HEK293 (cell line): ENCODE measurements around the gene PAPSS1.

ENCODE experiments used
- CTCF ChIA-PET: fragments of 350-600 bp; formaldehyde crosslinking; extraction: SDS; loops from one replicate; lab custom pipeline; 2021; ENCODE audit warnings: antibody characterized with exemption; lab: Yijun Ruan, JAX
- POLR2A ChIA-PET: fragments of 300-600 bp; formaldehyde crosslinking; extraction: SDS; loops from one replicate; lab custom pipeline; 2020; ENCODE audit warnings: antibody characterized with exemption, inconsistent platforms; lab: Yijun Ruan, JAX
- H3K27ac ChIP-seq: fragments of 200-500 bp; sonication (Bioruptor generic); 2 replicates; pipeline ENCODE4 v1.5.1; 2014; ENCODE audit warnings: low read depth, low read length, control low read depth, inconsistent platforms; ENCODE audit errors: extremely low read depth
- H3K36me3 ChIP-seq, 2 experiments: fragments of 200-500 bp in 1 of 2; sonication (Bioruptor generic) in 1 of 2; 1 replicate in 1 of 2; 2 replicates in 1 of 2; pipeline ENCODE4 v1.5.1; 2014 to 2017; ENCODE audit warnings: inconsistent platforms in 2 of 2, low read length in 2 of 2; ENCODE audit not compliant: control insufficient read depth in 2 of 2, insufficient read depth in 1 of 2
- H3K4me1 ChIP-seq: fragments of 200-500 bp; sonication (Bioruptor generic); 2 replicates; pipeline ENCODE4 v1.5.1; 2014; ENCODE audit warnings: mild to moderate bottlenecking, low read length, inconsistent platforms; ENCODE audit not compliant: control insufficient read depth, insufficient read depth
- H3K4me3 ChIP-seq: 2 replicates; pipeline ENCODE4 v1.5.1; 2011; ENCODE audit warnings: low read depth, mild to moderate bottlenecking, control low read depth, low read length, moderate library complexity
- H3K9me3 ChIP-seq: fragments of 200-500 bp; sonication (Bioruptor generic); 2 replicates; pipeline ENCODE4 v1.5.1; 2014; ENCODE audit warnings: low read depth, low read length, inconsistent platforms; ENCODE audit not compliant: control insufficient read depth, insufficient read depth
- KLF10 ChIP-seq: fragments of 450-650 bp; IDR thresholded peaks from 2 replicates; pipeline ENCODE4 v1.5.1; 2018; ENCODE audit warnings: missing biosample characterization, mild to moderate bottlenecking, missing genetic modification characterization
- KLF8 ChIP-seq: fragments of 450-650 bp; formaldehyde crosslinking; IDR thresholded peaks from 2 replicates; pipeline ENCODE4 v1.5.1; 2016; ENCODE audit warnings: missing biosample characterization, missing genetic modification characterization
- MEIS1 ChIP-seq: sonication (generic); formaldehyde crosslinking; IDR thresholded peaks from 2 replicates; pipeline ENCODE4 v1.8.1; 2022; ENCODE audit warnings: missing genetic modification reagents, mild to moderate bottlenecking, borderline replicate concordance
- OVOL3 ChIP-seq: fragments of 450-650 bp; formaldehyde crosslinking; IDR thresholded peaks from 2 replicates; pipeline ENCODE4 v1.5.1; 2016; ENCODE audit warnings: missing biosample characterization, missing genetic modification characterization
- ZEB2 ChIP-seq: fragments of 450-650 bp; formaldehyde crosslinking; IDR thresholded peaks from 2 replicates; pipeline ENCODE4 v1.5.1; 2016; ENCODE audit warnings: missing biosample characterization, missing genetic modification characterization
- ZFP37 ChIP-seq: fragments of 450-650 bp; formaldehyde crosslinking; IDR thresholded peaks from 2 replicates; pipeline ENCODE4 v1.5.1; 2016; ENCODE audit warnings: missing biosample characterization, missing genetic modification characterization
- ZNF112 ChIP-seq: fragments of 450-650 bp; formaldehyde crosslinking; IDR thresholded peaks from 2 replicates; pipeline ENCODE4 v1.5.0; 2017; ENCODE audit warnings: missing biosample characterization, missing genetic modification characterization
- ZNF23 ChIP-seq: fragments of 450-650 bp; formaldehyde crosslinking; IDR thresholded peaks from 2 replicates; pipeline ENCODE4 v1.5.1; 2016; ENCODE audit warnings: missing biosample characterization, missing genetic modification characterization, borderline replicate concordance
- ZNF433 ChIP-seq: fragments of 450-650 bp; formaldehyde crosslinking; IDR thresholded peaks from 2 replicates; pipeline ENCODE4 v1.5.1; 2016; ENCODE audit warnings: missing biosample characterization, missing genetic modification characterization, low read depth
- ZNF501 ChIP-seq: fragments of 450-650 bp; formaldehyde crosslinking; IDR thresholded peaks from 2 replicates; pipeline ENCODE4 v1.5.1; 2016; ENCODE audit warnings: missing biosample characterization, missing genetic modification characterization
- ZNF530 ChIP-seq: fragments of 450-650 bp; formaldehyde crosslinking; IDR thresholded peaks from 2 replicates; pipeline ENCODE4 v1.5.1; 2016; ENCODE audit warnings: low read depth, missing biosample characterization, missing genetic modification characterization
- ZNF558 ChIP-seq: fragments of 450-650 bp; formaldehyde crosslinking; IDR thresholded peaks from 2 replicates; pipeline ENCODE4 v1.5.1; 2016; ENCODE audit warnings: missing biosample characterization, missing genetic modification characterization
- ZNF660 ChIP-seq: fragments of 450-650 bp; IDR thresholded peaks from 2 replicates; pipeline ENCODE4 v1.5.1; 2018; ENCODE audit warnings: missing biosample characterization, mild to moderate bottlenecking, missing genetic modification characterization
- ZNF76 ChIP-seq: fragments of 450-650 bp; formaldehyde crosslinking; IDR thresholded peaks from 2 replicates; pipeline ENCODE4; 2016; ENCODE audit warnings: low read depth, missing biosample characterization, missing genetic modification characterization, borderline replicate concordance
- TF ChIP-seq, protein P1 (sequence below): fragments of 450-650 bp; formaldehyde crosslinking; IDR thresholded peaks from 2 replicates; pipeline ENCODE4 v1.5.1; 2017; ENCODE audit warnings: missing biosample characterization, missing genetic modification characterization
- TF ChIP-seq, protein P2 (sequence below): fragments of 450-650 bp; formaldehyde crosslinking; IDR thresholded peaks from 2 replicates; pipeline ENCODE4 v1.5.1; 2016; ENCODE audit warnings: missing biosample characterization, missing genetic modification characterization
- TF ChIP-seq, protein P3 (sequence below): fragments of 450-650 bp; formaldehyde crosslinking; IDR thresholded peaks from 2 replicates; pipeline ENCODE4 v1.5.1; 2016; ENCODE audit warnings: missing biosample characterization, missing genetic modification characterization
- TF ChIP-seq, protein P4 (sequence below): fragments of 450-650 bp; formaldehyde crosslinking; IDR thresholded peaks from 2 replicates; pipeline ENCODE4 v1.5.1; 2016; ENCODE audit warnings: missing biosample characterization, missing genetic modification characterization
- TF ChIP-seq, protein P5 (sequence below): fragments of 450-650 bp; formaldehyde crosslinking; IDR thresholded peaks from 2 replicates; pipeline ENCODE4 v1.5.1; 2016; ENCODE audit warnings: missing biosample characterization, missing genetic modification characterization

PAPSS1 gene

DNA sequence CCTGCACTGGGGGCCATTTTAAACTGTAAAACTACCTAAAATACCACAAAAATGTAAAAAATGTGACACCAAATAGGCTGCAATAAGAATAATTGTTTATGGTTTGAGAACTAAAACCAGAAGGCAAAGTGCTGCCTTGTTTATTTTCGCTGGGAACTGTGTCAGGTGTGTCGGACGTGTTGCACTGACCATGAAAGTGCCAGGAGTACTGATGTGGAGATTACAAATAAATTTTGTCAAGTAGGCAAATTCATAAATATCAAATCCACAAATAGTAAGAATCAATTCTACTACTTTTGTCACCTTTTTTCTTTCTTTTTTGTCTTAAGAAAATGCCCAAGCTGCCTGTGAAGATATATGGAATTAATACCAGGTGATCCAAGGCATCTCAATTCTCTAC, 37.7 kb downstream of the PAPSS1 start:
- H3K9me3 ChIP-seq: no peaks in the 10 kb centered on the region
- CTCF ChIA-PET: interaction anchor here (0.7 kb wide), 1 partner anchor 890 kb away, joined by 3 read pairs; no protein-coding TSS in a partner anchor
- no peaks in the 10 kb centered on the region for H3K4me1 ChIP-seq
- POLR2A ChIA-PET: no interaction called here
- H3K4me3 ChIP-seq: no peak overlapping the region
- no peak overlapping the region for H3K27ac ChIP-seq
- TF ChIP-seq ZFP37 (tag by site-specific recombination) (no peak), ZNF23 (no peak), ZNF501 (tag by site-specific recombination) (no peak), ZNF530 (no peak), KLF8 (tag by site-specific recombination) (no peak), OVOL3 (tag by site-specific recombination) (no peak), ZNF433 (tag by site-specific recombination) (no peak), ZNF558 (tag by site-specific recombination) (no peak), MEIS1 (CRISPR knock-in tag) (no peak), KLF10 (tag by site-specific recombination) (no peak), ZNF112 (tag by site-specific recombination) (no peak), ZEB2 (tag by site-specific recombination) (no peak), ZNF76 (tag by site-specific recombination) (no peak), ZNF660 (tag by site-specific recombination) (no peak)
- TF ChIP-seq, protein P1, sequence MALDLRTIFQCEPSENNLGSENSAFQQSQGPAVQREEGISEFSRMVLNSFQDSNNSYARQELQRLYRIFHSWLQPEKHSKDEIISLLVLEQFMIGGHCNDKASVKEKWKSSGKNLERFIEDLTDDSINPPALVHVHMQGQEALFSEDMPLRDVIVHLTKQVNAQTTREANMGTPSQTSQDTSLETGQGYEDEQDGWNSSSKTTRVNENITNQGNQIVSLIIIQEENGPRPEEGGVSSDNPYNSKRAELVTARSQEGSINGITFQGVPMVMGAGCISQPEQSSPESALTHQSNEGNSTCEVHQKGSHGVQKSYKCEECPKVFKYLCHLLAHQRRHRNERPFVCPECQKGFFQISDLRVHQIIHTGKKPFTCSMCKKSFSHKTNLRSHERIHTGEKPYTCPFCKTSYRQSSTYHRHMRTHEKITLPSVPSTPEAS (tag by site-specific recombination): no peak
- TF ChIP-seq, protein P2, sequence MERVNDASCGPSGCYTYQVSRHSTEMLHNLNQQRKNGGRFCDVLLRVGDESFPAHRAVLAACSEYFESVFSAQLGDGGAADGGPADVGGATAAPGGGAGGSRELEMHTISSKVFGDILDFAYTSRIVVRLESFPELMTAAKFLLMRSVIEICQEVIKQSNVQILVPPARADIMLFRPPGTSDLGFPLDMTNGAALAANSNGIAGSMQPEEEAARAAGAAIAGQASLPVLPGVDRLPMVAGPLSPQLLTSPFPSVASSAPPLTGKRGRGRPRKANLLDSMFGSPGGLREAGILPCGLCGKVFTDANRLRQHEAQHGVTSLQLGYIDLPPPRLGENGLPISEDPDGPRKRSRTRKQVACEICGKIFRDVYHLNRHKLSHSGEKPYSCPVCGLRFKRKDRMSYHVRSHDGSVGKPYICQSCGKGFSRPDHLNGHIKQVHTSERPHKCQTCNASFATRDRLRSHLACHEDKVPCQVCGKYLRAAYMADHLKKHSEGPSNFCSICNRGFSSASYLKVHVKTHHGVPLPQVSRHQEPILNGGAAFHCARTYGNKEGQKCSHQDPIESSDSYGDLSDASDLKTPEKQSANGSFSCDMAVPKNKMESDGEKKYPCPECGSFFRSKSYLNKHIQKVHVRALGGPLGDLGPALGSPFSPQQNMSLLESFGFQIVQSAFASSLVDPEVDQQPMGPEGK (tag by site-specific recombination): no peak
- TF ChIP-seq, protein P3, sequence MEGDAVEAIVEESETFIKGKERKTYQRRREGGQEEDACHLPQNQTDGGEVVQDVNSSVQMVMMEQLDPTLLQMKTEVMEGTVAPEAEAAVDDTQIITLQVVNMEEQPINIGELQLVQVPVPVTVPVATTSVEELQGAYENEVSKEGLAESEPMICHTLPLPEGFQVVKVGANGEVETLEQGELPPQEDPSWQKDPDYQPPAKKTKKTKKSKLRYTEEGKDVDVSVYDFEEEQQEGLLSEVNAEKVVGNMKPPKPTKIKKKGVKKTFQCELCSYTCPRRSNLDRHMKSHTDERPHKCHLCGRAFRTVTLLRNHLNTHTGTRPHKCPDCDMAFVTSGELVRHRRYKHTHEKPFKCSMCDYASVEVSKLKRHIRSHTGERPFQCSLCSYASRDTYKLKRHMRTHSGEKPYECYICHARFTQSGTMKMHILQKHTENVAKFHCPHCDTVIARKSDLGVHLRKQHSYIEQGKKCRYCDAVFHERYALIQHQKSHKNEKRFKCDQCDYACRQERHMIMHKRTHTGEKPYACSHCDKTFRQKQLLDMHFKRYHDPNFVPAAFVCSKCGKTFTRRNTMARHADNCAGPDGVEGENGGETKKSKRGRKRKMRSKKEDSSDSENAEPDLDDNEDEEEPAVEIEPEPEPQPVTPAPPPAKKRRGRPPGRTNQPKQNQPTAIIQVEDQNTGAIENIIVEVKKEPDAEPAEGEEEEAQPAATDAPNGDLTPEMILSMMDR (tag by site-specific recombination): no peak
- TF ChIP-seq, protein P4, sequence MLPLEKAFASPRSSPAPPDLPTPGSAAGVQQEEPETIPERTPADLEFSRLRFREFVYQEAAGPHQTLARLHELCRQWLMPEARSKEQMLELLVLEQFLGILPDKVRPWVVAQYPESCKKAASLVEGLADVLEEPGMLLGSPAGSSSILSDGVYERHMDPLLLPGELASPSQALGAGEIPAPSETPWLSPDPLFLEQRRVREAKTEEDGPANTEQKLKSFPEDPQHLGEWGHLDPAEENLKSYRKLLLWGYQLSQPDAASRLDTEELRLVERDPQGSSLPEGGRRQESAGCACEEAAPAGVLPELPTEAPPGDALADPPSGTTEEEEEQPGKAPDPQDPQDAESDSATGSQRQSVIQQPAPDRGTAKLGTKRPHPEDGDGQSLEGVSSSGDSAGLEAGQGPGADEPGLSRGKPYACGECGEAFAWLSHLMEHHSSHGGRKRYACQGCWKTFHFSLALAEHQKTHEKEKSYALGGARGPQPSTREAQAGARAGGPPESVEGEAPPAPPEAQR (tag by site-specific recombination): no peak
- TF ChIP-seq, protein P5, sequence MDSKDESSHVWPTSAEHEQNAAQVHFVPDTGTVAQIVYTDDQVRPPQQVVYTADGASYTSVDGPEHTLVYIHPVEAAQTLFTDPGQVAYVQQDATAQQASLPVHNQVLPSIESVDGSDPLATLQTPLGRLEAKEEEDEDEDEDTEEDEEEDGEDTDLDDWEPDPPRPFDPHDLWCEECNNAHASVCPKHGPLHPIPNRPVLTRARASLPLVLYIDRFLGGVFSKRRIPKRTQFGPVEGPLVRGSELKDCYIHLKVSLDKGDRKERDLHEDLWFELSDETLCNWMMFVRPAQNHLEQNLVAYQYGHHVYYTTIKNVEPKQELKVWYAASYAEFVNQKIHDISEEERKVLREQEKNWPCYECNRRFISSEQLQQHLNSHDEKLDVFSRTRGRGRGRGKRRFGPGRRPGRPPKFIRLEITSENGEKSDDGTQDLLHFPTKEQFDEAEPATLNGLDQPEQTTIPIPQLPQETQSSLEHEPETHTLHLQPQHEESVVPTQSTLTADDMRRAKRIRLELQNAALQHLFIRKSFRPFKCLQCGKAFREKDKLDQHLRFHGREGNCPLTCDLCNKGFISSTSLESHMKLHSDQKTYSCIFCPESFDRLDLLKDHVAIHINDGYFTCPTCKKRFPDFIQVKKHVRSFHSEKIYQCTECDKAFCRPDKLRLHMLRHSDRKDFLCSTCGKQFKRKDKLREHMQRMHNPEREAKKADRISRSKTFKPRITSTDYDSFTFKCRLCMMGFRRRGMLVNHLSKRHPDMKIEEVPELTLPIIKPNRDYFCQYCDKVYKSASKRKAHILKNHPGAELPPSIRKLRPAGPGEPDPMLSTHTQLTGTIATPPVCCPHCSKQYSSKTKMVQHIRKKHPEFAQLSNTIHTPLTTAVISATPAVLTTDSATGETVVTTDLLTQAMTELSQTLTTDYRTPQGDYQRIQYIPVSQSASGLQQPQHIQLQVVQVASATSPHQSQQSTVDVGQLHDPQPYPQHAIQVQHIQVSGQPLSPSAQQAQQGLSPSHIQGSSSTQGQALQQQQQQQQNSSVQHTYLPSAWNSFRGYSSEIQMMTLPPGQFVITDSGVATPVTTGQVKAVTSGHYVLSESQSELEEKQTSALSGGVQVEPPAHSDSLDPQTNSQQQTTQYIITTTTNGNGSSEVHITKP: no peak
- TF ChIP-seq, all 188 proteins: peak for 0
- H3K36me3 ChIP-seq: peaks cover 0 to 30% of the 10 kb centered on the region in 2 experiments; a peak in 1 of 3 replicates
